ENCODE data around the gene TMEM119.

The TMEM119 gene

DNA sequence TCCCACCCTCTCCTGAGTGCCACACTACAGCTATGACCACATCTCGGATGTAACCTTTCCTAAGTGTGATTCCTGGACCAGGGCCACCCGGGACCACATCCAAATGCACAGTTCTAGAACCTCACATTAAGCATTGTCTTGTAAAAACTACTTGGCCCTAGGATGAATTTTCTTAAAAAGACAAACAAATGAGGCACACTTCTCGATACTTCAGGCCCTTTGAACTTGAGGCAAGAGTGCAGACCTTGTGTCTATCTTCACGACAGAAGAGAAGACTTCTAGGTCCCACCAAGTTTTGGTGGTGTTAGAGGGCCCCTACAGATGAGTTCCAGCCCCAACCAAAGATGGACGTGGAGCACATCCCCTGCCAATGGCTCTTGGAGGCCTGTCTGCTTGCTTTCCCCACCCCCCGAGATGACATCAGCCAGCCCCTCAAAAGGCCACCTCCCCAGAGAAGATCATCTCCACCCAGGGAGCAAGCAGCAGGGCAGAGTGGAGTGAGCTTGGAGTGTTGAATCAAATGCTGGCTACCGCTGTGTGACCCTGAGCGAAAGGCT, 26.2 kb downstream of the TMEM119 start:
- no peak for DNase-seq (ENCODE audit: low read depth, low spot score)
- H3K27ac ChIP-seq: no peak overlapping the region

DNA sequence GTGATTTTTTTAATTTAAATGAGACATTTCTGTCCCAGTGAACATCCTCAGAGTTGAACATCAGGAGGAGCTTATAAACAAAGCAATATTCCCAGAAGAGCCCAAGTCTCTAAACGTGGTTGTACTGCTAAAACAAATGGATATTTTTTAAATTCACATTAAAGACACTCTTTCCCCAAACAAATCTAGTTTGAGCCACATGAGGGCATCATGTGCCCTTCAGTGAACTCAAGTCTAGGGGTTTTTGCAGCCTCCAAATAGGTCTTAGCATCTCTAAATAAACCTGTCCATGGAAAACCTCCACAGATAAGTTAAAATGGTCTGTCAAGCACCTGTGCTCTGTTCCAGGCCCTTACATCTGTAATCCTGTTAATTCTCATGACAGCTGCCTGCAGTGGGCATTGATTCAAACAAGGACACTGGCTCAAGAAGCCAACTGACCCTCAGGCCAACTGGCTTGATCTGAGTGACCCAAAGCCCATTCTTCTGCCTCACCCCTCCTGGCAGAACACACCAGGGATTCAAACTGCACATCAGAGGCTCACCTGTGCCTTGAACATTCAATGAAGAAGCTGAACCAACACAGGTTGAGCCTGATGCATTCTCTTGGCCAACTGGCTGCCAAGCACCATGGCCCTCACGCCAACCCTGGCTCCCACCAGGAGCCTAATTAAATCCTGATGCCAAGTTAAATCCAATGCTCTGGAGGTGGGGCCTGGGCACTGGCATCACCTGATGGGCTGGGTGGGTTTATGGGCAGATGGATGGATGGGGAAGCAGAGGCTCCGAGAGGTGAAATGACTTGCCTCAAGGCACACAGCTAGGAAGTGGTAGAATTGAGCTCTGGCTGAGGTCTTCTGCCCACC, 26.9 kb downstream of the TMEM119 start:
- no peak overlapping the region for H3K27ac ChIP-seq
- DNase-seq (ENCODE audit: low read depth, low spot score): no peak

DNA sequence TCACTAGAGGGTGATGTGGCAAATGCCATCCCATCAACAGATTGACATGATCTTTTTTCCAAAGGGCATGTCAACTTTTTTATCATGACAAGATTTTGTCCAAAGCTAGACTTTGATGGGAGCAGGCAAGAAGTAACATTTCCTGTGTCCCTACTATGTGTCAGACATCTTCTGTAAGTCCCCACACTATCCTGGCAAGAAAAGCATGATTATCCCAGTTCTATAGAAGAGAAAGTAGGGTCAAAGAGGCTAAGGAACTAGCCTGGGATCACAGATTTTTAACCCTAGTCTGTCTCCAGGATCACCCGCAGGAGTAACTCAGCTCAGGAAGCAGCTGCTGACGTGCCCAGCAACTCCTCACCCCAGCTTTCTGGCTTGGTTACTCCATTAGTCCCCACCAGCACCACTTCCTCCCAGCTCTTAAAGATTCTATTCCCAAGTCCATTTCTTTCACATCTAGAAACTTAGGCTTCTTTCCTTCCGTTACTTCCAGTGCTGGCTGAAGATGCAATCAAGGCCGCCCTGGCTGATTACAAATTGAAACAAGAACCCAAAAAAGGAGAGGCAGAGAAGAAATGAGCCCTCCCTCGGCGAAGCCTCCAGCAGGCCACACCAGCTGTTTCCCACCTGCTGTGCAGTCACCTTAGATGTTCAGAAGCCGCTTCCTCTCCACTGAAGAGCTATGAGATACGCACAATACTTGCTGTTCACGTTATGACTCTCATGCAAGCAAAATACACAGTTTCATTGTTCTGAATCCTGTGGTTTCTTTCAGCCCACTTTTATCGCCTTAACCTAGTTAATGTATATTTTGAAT, 29.3 kb downstream of the TMEM119 start:
- H3K27ac ChIP-seq: no peak overlapping the region
- no peak for DNase-seq (ENCODE audit: low read depth, low spot score)

DNA sequence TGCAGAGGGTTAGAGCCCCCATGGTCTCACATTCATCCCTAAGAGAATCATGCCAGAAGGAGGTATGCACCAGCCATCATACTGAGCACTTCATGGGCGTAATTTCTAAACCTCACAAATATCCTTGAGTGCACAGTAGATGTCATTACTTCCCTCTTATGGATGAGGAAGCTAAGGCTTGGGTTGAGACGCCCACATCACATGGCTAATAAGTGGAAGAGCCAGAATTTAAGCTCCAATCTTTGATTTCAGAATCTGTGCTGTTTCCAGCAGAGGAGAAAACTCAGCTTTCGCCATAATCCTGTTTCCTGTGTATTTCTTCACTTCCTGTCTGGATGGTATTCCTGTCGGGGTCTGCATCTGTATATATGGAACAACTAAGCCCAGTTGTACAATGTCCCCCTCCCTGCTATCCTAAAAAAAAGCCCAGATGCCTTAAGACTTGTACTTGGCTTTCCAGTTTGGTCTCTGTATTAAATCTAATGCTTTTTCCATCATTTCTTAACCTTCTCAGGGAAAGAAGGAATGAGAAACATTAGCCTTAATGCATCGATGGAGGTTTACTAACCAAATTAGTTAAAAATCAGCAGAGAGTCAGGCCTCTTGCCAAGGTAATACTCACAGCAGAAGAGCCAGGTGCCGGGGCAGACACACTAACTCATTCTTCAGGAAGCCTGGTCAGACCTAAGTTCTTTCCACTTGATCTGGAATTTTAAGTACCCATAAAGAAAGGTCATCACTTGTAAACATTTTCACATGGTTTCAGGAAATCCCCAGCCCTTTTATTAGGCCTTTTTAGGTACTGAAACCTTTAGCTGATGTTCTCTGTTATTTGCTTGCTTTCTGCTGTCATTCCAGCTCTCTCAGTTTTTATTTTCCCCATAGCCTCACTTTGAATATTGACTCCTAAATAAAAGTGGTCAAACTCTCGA, 30.2 kb downstream of the TMEM119 start:
- no peak overlapping the region for H3K27ac ChIP-seq
- DNase-seq (ENCODE audit: low read depth, low spot score): no peak

DNA sequence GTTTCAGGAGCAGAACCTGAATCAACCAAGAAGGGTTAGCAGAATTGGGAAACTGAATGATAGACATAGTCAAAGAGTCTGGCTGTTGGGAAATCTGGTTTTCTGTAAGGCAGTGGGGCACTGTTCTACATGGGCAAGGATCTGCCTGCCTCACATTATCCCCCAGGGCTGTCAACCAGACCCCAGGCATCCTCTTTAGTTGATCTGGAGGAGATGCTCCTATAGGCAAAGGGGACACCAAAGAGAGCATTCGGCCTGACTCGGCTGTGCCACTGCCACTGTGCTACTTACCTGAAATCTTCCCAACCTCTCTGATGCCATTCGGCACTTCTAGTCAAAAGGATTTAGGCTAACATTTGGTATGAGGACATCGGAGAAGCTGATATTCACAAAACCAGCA, 31.4 kb downstream of the TMEM119 start:
- peak overlapping the region; percentile 39 for H3K27ac ChIP-seq
- no peak for DNase-seq (ENCODE audit: low read depth, low spot score)

GRCh38 chr12:108565976-108566375, 31.9 kb downstream of the TMEM119 start:
- H3K27ac ChIP-seq: peak overlapping the region; percentile 39
- peak; percentile 85 for DNase-seq (ENCODE audit: low read depth, low spot score)

DNA sequence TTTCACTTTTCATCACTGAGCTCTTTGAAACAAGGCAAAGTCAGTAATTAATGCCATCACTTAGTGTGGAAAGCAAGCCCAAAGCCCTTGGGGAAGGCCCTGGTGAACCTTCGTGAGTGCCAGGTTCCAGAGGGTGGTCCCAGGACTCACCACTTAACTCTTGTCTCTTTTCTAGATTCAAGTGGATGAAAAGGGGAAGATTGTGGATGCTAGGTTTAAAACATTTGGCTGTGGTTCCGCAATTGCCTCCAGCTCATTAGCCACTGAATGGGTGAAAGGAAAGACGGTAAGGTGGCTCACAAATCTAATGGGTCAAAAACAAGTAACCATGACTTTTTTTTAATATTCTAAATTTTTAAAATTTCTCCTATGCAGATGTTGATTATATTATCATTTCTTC, 32.7 kb downstream of the TMEM119 start:
- DNase-seq (ENCODE audit: low read depth, low spot score): no peak

DNA sequence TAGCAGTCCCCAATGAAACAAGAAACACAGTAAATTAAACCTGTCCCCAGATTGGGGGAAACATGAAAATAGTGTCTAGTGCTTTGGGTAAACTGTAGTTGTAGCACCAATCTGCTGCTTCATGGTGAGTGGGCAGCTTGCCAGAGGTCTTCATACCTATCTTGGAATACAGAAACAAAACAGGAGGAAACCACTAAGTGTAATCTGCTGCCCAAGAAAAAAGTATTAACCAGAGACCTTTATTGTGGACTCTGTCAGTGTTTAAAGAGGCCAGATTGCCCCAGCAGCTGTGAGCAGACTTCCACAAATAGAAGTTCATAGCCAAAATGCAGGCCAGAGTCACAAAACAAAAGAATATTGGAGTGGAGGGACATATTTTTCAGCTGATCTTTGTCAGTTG, 33.2 kb downstream of the TMEM119 start:
- H3K27ac ChIP-seq: no peak overlapping the region
- no peak for DNase-seq (ENCODE audit: low read depth, low spot score)

More for the DNA sequence above, 32.7 kb downstream of the TMEM119 start:
- no peak overlapping the region for H3K27ac ChIP-seq

- H3K27ac ChIP-seq: peak overlapping the region; percentile 77
Observed at GRCh38 chr12:108563804-108564151, 34.1 kb downstream of the TMEM119 start.

DNA sequence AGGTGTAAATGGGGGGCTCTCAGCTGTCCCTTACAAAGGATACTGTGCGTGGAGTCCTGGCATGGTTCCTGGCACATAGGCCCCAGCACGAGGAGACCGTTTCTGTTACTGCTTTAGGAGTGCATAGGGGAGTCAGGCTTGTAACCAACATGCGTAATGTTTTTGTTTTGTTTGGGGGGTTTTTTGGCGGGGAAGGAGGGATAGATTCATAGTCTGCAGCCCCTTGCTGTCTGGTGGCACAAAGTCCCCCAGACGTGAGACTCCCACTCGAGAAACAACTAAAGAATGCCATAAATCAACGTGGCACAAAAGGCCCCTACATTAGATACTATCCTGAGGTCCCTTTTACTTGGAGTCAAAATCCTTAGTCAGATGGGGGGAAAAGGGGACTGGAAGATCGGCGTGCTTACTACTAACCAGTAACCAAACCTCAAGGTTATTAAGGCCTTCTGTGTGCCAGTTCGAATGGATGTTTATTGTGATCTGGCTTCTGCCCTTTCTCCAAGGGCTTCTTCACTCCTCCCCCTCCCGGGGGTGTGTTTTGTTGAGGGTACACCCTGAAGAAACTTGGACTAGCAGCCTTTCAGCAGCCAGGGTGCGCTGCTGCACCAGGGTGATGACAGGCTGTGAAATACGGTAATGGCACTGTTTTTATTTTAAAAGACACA, 34.6 kb downstream of the TMEM119 start:
- H3K27ac ChIP-seq: peak overlapping the region; percentile 77
- peak; percentile 37 for DNase-seq (ENCODE audit: low read depth, low spot score)

More at GRCh38 chr12:108563804-108564151, 34.1 kb downstream of the TMEM119 start:
- no peak for DNase-seq (ENCODE audit: low read depth, low spot score)

- DNase-seq (ENCODE audit: low read depth, low spot score): peak; percentile 78
- peak within 1 kb of the TSS; percentile 77 for H3K27ac ChIP-seq
Observed at GRCh38 chr12:108562348-108563135, 35.3 kb downstream of the TMEM119 start, which contains the start of gene ISCU. Gene ISCU, plus strand, starts transcription at chr12:108562596. Its CDS starts 27 bp downstream, at chr12:108562623.

- peak overlapping the region; percentile 77 for H3K27ac ChIP-seq
- no peak for DNase-seq (ENCODE audit: low read depth, low spot score)
Observed at GRCh38 chr12:108561852-108562347, 36.0 kb downstream of the TMEM119 start.

DNA sequence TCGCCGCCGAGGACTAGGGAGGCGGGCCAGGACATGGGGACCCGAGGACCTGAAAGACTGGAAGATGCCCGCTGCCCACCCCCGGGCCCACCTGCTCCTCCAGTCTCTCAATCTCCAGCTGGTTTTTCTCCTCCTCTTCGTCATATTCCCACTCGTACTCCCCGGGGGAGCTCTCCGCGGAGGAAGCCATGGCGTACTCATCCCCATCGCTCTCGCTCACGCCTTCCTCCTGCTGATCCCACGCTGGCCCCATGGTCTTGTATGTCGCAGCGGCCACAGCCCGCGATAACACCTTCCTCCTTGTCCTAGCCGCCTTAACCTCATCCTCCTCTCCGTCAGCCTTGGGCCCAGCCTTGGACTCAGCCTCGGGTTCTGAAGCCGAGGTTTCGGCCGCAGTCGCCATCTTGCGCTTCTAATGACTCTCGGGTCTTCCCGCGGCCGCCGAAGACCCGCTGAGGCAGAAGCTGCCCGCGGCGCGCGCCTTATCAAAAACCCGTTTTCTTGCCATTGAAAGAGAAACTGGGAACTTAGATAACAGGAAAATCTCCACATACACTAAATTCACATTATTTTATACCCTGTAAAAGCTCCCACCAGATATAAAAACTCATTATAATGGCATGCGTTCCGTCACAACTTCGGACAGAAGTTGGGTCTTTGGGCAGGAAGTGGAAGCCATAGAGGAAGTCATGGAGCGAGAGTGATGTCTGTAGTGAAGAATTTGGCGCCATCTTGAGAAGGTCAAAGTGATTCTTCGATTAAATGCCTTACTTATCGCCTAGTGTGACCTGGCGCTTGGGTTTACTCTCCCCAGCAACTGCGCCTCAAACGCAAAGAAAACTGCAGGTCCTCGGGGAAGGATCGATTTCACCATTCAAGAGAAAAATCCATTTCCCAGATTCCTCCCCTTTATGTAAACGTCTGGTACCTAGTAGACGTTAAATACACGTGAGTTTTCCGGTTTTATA, 36.8 kb downstream of the TMEM119 start, which contains the start of gene SART3:
TSS of gene SART3 (minus strand) at position 422 of the 968 bp plus-strand sequence. CDS start at position 403, 19 bp downstream.
- H3K27ac ChIP-seq: peak within 1 kb of the TSS; percentile 77

GRCh38 chr12:108560321-108560721, 37.6 kb downstream of the TMEM119 start:
- peak overlapping the region; percentile 77 for H3K27ac ChIP-seq
- DNase-seq (ENCODE audit: low read depth, low spot score): no peak

More for the DNA sequence above, 36.8 kb downstream of the TMEM119 start, which contains the start of gene SART3:
- DNase-seq (ENCODE audit: low read depth, low spot score): peak; percentile 64

- peak overlapping the region; percentile 77 for H3K27ac ChIP-seq
- no peak for DNase-seq (ENCODE audit: low read depth, low spot score)
Observed at GRCh38 chr12:108559748-108560147, 38.1 kb downstream of the TMEM119 start.

DNA sequence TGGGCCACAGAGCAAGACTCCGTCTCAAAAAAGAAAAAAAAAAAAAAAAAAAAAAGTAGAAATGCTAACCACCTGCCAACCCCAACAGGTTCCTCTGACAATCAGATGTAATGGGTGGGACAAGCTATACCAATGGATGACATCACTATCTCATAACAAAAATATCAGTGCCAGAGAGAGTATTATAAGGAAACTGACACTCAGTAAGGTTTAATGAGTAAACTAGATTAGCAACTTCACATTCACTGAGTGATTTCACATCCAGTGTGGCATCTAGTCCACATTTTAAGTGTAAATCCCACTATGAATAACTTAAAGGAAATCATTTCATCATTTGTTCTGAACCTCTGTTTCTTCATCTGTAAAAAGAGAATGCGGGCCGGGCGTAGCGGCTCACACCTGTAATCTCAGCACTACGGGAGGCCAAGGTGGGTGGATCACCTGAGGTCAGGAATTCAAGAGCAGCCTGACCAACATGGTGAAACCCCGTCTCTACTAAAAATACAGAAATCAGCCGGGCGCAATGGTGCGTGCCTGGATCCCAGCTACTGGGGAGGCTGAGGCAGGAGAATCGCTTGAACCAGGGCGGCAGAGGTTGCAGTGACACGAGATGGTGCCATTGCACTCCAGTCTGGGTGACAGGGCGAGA, 38.8 kb downstream of the TMEM119 start:
- DNase-seq (ENCODE audit: low read depth, low spot score): no peak
- peak overlapping the region; percentile 77 for H3K27ac ChIP-seq

Data from epithelial cell of prostate (primary cell).